ENCODE data around the gene PTCH2. TPM values are rescaled to one million over a fixed set of nuclear protein-coding genes. Genes with fewer than 3 reads are reported as not detected.

PTCH2 gene
- total and polyA plus RNA-seq, 2 of the 13 experiments (the other 11 are each of a cell fraction or from before 2014, with no cell fraction given), result 0.60 to 1.5 TPM

DNA sequence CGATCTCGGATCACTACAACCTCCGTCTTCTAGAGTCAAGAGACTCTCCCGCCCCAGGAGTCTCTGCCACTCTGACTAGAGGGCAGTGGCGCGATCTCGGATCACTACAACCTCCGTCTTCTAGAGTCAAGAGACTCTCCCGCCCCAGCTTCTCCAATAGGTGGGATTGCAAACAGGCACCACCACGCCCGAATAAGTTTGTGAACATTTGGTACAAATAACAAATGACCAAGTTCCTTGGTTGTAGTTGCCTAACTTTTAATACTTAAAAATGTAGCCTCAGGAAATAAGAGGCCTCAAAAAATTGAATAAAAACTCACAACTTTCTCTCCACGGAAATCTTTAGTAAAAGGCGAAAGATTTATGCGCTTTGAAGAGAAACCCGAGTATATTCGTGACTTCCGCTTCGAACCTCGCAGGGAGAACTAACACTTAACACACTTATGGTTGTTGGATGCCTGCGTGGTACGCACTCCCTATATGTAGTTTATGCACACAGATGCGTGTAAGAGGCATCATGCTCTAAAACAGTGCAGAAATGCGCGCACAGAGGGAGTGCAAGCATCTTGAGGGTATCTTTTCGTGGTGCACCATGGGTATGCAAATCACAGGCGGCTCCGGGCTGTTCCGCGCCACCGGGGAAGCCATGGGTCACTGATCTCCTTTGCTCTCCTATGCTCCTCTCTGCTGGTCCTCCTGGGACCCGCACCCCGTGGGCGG is 23.3 kb downstream of the PTCH2 start (continued):
- TF ChIP-seq, protein P1, sequence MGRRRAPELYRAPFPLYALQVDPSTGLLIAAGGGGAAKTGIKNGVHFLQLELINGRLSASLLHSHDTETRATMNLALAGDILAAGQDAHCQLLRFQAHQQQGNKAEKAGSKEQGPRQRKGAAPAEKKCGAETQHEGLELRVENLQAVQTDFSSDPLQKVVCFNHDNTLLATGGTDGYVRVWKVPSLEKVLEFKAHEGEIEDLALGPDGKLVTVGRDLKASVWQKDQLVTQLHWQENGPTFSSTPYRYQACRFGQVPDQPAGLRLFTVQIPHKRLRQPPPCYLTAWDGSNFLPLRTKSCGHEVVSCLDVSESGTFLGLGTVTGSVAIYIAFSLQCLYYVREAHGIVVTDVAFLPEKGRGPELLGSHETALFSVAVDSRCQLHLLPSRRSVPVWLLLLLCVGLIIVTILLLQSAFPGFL (CRISPR knock-in tag; IDR thresholded peaks at IDR 0.05), result no peak
- TF ChIP-seq, protein P2, sequence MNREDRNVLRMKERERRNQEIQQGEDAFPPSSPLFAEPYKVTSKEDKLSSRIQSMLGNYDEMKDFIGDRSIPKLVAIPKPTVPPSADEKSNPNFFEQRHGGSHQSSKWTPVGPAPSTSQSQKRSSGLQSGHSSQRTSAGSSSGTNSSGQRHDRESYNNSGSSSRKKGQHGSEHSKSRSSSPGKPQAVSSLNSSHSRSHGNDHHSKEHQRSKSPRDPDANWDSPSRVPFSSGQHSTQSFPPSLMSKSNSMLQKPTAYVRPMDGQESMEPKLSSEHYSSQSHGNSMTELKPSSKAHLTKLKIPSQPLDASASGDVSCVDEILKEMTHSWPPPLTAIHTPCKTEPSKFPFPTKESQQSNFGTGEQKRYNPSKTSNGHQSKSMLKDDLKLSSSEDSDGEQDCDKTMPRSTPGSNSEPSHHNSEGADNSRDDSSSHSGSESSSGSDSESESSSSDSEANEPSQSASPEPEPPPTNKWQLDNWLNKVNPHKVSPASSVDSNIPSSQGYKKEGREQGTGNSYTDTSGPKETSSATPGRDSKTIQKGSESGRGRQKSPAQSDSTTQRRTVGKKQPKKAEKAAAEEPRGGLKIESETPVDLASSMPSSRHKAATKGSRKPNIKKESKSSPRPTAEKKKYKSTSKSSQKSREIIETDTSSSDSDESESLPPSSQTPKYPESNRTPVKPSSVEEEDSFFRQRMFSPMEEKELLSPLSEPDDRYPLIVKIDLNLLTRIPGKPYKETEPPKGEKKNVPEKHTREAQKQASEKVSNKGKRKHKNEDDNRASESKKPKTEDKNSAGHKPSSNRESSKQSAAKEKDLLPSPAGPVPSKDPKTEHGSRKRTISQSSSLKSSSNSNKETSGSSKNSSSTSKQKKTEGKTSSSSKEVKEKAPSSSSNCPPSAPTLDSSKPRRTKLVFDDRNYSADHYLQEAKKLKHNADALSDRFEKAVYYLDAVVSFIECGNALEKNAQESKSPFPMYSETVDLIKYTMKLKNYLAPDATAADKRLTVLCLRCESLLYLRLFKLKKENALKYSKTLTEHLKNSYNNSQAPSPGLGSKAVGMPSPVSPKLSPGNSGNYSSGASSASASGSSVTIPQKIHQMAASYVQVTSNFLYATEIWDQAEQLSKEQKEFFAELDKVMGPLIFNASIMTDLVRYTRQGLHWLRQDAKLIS (CRISPR knock-in tag; IDR thresholded peaks at IDR 0.05), result peak; percentile 82; the same call in 1 of the 2 replicates
- 0 out of 2 replicates have a peak, but pooled peaks have one; percentile 32 for TF ChIP-seq ZNF17 (CRISPR knock-in tag; IDR thresholded peaks at IDR 0.05)
- TF ChIP-seq KLF16 (CRISPR knock-in tag; IDR thresholded peaks at IDR 0.05), result peak in 1 of 2 experiments; percentile 55; a peak in 1 of 4 replicates
- TF ChIP-seq NFE2L2 (IDR thresholded peaks at IDR 0.05; ENCODE audit: low read length), result no peak
- TF ChIP-seq SAP130 (CRISPR knock-in tag; IDR thresholded peaks at IDR 0.05; ENCODE audit: low read depth), result peak; percentile 59
- TF ChIP-seq TAF15 (IDR thresholded peaks at IDR 0.05; ENCODE audit: low read depth, low read length, poor library complexity, severe bottlenecking), result no peak
- TF ChIP-seq CEBPB (IDR thresholded peaks at IDR 0.05; ENCODE audit: borderline replicate concordance, low read depth, low read length), result no peak
- TF ChIP-seq ZFP1 (CRISPR knock-in tag; IDR thresholded peaks at IDR 0.05), result peak; percentile 85
- TF ChIP-seq SMAD9 (CRISPR knock-in tag; IDR thresholded peaks at IDR 0.05), result no peak
- TF ChIP-seq, protein P3, sequence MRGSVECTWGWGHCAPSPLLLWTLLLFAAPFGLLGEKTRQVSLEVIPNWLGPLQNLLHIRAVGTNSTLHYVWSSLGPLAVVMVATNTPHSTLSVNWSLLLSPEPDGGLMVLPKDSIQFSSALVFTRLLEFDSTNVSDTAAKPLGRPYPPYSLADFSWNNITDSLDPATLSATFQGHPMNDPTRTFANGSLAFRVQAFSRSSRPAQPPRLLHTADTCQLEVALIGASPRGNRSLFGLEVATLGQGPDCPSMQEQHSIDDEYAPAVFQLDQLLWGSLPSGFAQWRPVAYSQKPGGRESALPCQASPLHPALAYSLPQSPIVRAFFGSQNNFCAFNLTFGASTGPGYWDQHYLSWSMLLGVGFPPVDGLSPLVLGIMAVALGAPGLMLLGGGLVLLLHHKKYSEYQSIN (CRISPR knock-in tag; IDR thresholded peaks at IDR 0.05; ENCODE audit: borderline replicate concordance), result no peak
- TF ChIP-seq NONO (IDR thresholded peaks at IDR 0.05), result no peak
- peak; percentile 98 for TF ChIP-seq NONO (CRISPR knock-in tag; conservative IDR thresholded peaks at IDR 0.05)
- TF ChIP-seq MAZ (IDR thresholded peaks at IDR 0.05; ENCODE audit: borderline replicate concordance, low read depth, low read length), result peak; percentile 70; the same call in 1 of the 2 replicates
- no peak for TF ChIP-seq MAZ (CRISPR knock-in tag; IDR thresholded peaks at IDR 0.05; ENCODE audit: low read depth)
- no peak for TF ChIP-seq TMF1 (CRISPR knock-in tag; IDR thresholded peaks at IDR 0.05; ENCODE audit: low read depth)
- peak; percentile 60; the same call in 1 of the 2 replicates for TF ChIP-seq ZNF615 (CRISPR knock-in tag; IDR thresholded peaks at IDR 0.05; ENCODE audit: borderline replicate concordance)
- no peak; the same call in 1 of the 2 replicates for TF ChIP-seq RFXANK (CRISPR knock-in tag; IDR thresholded peaks at IDR 0.05)
- TF ChIP-seq SP4 (CRISPR knock-in tag; IDR thresholded peaks at IDR 0.05), result peak; percentile 36; the same call in 1 of the 2 replicates
- TF ChIP-seq ZFP41 (CRISPR knock-in tag; IDR thresholded peaks at IDR 0.05; ENCODE audit: borderline replicate concordance), result peak; percentile 76; the same call in 1 of the 2 replicates
- TF ChIP-seq RFXAP (CRISPR knock-in tag; IDR thresholded peaks at IDR 0.05; ENCODE audit: borderline replicate concordance), result peak; percentile 55; the same call in 1 of the 2 replicates
- peak; percentile 97 for TF ChIP-seq MED1 (CRISPR knock-in tag; IDR thresholded peaks at IDR 0.05)
- TF ChIP-seq HHEX (CRISPR knock-in tag; IDR thresholded peaks at IDR 0.05), result no peak
- peak; percentile 59; the same call in 1 of the 2 replicates for TF ChIP-seq HOXA5 (CRISPR knock-in tag; IDR thresholded peaks at IDR 0.05)
- TF ChIP-seq IKZF4 (CRISPR knock-in tag; IDR thresholded peaks at IDR 0.05; ENCODE audit: borderline replicate concordance, low read depth, not compliant biosample characterization), result peak; percentile 86
- TF ChIP-seq ZNF510 (CRISPR knock-in tag; IDR thresholded peaks at IDR 0.05; ENCODE audit: low read depth), result no peak

Measured in HepG2 (cell line).